NCI-H1417 treated with DMSO at 0.1 percent for 48 hours (cell line): Measurements from ENCODE around the gene ROPN1B.
"Not testable (repeated sequence)": the region's sequence is repeated elsewhere in the genome, so short reads cannot be mapped to it uniquely, and the experiment has no call there.

Experiments
- DNase-seq: peaks from one replicate; lab custom pipeline; 2025; lab: John Stamatoyannopoulos, UW

Gene ROPN1B

DNA sequence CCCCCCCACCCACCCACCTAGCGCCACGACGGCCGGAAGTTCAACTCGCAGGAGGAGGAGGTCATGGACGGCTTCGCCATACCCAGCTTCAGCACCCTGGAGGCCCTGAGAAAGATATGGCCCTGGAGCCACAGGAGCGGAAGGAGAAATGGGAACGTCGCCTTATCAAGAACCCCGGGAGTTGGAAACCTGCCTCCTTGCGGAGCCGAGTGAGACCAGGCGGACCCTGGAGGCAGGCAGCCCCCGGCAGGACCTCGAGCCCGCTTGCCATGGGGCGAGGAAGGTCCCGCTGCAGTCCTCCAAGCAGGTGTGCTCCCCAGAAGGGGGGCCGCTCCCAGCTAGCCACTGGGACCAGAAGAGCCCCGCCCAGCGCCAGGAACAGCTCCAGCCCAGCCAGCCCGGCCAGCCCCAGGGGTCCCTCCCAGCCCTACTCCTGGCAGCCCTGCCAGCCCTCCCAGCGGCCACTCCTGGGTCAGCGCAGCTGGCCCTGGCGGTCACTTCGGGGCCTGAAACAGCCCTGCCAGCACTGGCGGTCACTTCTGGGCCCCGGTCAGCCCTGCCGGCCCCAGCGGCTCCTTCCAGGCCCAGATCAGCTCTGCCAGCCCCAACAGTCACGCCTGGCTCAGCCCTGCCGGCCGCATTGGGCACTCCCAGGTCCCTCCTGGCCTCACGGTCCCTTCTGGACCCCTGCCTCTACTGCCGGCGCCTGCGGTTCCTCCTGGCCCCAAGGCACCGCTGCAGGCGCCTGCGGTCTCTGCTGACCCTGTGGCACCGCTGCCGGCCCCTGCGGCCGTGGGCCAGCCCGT, 10.3 kb upstream of the ROPN1B start:
- DNase-seq = no peak

GRCh38 chr3:125959317-125960065, 9.5 kb upstream of the ROPN1B start:
- no peak for DNase-seq

GRCh38 chr3:125960066-125960424, 8.9 kb upstream of the ROPN1B start:
- no peak for DNase-seq

DNA sequence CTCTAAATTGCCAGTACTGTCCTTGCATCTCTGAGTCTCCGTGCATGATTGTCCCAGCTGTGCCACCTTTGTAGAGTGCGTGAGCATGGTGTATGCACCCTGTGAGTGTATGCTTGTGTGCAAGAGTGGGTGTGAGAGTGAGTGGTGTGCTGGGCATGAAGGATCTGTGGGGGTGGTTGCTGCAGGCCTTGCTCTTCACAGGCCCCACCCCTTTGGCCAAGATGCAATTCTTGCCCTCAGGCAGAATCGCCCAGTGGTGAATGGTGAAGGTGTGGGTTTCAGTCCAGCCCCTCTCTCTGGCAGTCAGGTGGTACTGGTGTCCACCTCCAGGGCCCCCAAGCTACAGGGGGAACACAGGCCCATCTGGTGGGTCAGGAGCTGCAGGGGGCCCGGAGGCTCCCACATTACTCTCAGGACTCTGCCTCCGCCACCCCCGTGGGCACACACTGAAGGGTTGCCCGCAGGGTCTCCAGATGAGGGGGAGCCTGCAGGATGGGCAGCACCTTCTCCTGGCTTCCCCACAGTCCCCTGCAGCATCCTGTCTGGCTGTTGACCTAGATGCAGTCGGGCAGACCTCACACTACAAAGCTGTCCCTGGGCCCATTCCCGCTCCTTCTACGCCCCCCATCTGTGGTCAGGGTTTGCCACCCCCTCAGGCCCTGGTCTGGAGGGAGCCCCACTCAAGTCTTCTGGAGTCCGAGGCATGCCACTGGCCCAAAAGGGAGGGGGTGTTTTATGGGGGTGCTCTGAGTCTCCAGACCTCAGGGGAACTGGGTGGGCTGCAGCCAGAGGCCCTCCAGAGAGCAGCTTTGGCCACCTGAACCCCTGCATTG, 8.3 kb upstream of the ROPN1B start:
- DNase-seq = no peak

- DNase-seq = no peak
Measured at GRCh38 chr3:125961289-125961589, 7.7 kb upstream of the ROPN1B start.

- DNase-seq = not testable (repeated sequence)
Measured at GRCh38 chr3:125963834-125964233, 5.1 kb upstream of the ROPN1B start.

DNA sequence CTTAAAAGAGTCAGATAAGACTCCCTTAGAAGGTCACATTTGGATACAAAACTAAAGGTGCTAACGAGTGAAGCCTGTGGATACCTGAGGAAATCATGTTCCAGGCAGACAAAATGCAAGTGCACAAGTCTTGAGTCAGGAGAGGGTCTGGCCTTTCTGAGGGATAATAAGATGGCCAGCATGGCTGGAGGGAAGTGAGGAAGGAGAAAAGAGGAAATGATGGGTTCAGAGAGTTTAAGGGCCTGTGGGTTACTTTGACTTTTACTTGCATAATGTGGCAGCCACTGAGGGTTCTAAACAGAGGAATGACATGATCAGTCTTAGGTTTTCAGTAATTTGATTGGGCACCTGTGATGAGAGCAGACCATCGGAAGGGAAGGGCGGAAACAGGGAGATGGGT, 3.5 kb upstream of the ROPN1B start:
- no peak for DNase-seq

DNA sequence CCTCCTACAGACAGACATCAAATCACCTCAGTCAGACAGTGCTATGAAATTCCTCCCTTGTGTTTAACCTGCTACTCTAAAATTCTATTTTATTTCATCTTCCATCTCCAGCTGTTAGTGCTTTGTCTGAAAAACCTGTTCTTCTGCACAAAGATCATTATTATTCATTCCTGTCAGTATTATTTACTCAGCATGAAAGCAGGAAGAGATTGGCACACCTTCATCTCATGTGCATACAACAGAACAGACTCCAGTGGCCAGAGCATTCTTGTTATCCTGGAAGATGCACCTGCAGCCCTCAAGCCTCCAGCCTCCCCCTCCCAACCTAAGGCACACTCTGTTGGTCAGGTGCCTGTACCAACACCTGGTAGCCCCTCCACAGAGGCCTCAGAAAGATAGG, 1.8 kb upstream of the ROPN1B start:
- DNase-seq = peak; percentile 83

- DNase-seq = not testable (repeated sequence)
Measured at GRCh38 chr3:125968121-125968520, 857 bp upstream of the ROPN1B start.

DNA sequence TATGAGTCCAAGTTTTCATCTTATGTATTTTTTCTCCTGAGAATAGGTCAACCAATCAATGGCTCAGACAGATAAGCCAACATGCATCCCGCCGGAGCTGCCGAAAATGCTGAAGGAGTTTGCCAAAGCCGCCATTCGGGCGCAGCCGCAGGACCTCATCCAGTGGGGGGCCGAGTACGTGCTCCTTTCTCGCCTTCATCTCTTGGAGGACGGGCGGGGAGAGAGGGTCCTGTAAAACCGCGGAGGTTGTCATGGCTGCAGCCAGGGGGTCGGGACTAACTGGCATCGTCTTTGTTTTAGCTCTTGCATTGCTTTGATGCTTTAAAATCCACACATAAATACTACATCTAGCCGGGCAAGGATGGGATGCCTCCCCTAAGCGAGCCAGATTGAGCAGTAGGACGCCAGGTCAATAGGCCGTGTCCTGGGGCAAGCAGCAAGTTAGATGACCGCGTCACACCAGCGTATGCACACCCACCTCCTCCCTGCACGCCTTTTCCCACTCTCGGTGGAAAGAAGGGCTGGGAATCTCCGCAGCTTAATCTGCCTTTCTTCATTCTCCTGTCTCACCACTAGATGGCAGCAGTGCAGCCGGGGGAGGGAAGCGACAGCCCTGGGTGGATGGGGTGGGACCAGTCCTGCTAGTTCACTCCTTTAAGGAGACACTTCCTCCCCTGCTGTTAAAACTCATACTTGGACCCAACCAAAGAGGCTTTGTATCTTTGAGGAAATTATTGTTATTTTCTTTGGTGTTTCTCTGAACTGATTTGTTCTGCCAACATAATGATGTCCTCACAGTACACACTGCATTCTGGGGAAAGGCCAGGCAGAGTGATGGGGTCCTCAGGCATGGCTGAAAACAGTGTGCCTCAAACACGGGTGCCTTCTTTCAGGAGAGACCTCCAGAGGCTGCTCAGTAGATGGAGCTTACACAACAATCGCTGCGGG, 3.3 kb downstream of the ROPN1B start:
- DNase-seq = not testable (repeated sequence)

- not testable (repeated sequence) for DNase-seq
Measured at GRCh38 chr3:125975245-125976002, 6.4 kb downstream of the ROPN1B start.

GRCh38 chr3:125976003-125976390, 7.0 kb downstream of the ROPN1B start:
- not testable (repeated sequence) for DNase-seq

GRCh38 chr3:125977104-125977503, 8.1 kb downstream of the ROPN1B start:
- not testable (repeated sequence) for DNase-seq

GRCh38 chr3:125984951-125985350, 16.0 kb downstream of the ROPN1B start:
- DNase-seq = not testable (repeated sequence)

DNA sequence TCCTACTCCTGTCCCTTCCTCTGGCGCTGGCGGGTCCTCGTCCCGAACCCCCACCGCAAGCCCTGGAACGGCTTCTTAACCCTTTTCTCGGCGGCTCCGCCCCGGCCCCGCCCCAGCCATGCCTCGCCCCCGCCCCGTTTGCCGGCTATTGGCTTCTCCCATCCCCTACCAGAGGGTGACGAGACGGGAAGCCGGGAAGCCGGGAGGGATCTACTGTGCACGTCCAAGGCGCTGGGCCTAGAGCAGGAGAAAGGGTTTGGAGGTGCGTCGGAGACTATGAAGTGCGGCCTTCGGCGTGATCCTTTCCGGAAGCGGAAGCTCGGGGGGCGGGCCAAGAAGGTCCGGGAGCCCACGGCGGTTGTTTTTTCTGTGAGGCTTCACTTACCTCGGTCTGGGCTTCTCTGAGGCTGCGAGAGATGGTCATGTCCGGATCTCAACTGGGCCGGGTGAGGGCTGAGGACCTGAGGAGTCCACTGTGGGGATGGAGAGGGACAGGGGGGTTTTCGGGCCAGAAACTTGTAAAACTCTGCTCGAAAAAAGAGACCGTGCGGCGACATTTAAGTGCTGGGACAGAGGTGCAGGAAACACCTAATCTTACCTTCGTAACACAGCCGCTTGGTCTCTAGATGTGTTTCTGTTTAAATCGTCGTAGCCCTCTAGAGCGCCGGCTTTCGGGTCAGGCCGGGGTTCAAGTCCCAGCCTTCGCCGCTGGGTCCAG, 21.4 kb downstream of the ROPN1B start:
- DNase-seq = no peak

DNA sequence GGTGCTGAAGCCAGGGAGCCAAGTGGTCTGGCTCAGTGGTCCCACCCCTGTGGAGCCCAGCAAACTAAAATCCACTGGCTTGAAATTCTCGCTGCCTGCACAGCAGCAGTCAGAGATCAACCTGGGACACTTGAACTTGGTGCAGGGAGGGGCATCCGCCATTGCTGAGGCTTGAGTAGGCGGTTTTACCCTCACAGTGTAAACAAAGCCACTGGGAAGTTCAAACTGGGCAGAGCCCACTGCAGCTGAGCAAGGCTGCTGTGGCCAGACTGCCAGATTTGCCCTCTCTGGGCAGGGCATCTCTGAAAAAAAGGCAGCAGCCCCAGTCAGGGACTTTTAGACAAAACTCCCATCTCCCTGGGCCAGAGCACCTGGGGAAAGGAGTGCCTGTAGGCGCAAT, 27.8 kb downstream of the ROPN1B start:
- DNase-seq = not testable (repeated sequence)

DNA sequence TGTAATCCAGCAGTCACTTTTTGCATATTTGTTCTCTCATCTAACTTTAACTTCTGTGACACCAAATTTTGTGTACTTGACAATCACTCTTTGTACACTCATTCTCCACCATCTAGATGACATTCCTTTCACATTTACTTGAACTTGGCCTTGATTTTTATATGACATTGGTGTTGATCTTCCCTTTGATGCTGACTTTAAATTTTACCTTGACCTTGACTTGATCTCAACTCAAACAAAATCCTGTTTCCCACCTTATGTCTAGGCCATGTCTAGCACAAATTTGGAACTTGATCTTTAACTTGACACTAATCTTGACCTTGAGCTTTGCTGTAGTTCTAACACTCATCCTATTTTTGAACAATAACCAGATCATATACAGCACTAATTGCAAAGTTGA, 33.2 kb downstream of the ROPN1B start:
- no peak for DNase-seq

- DNase-seq = no peak
Measured at GRCh38 chr3:126003447-126004190, 34.6 kb downstream of the ROPN1B start.

- DNase-seq = no peak
Measured at GRCh38 chr3:126004217-126004616, 35.2 kb downstream of the ROPN1B start.
